Adrenal gland (tissue), 5 donors: ENCODE data around the gene GPI.

Source experiments
- CTCF ChIP-seq, 6 experiments: fragments of 450-650 bp in 4 of 6; fragments of 200-600 bp in 2 of 6; sonication (generic) in 1 of 6; IDR thresholded peaks; 1 replicate in 5 of 6; 2 replicates in 1 of 6; pipeline versions ENCODE4 v1.5.1 to v1.8.0; 2016 to 2021; ENCODE audit warnings: antibody characterized with exemption in 6 of 6, mild to moderate bottlenecking in 2 of 6, moderate library complexity in 1 of 6
- POLR2A ChIP-seq, 2 donors: fragments of 450-650 bp; IDR thresholded peaks; one replicate each; pipeline ENCODE4 v1.6.1; 2017; ENCODE audit warnings: antibody characterized with exemption in 2 of 2, mild to moderate bottlenecking in 2 of 2, moderate library complexity in 1 of 2
- donor health status: DM: no; HTN: no; CAD: no.

GRCh38 chr19:34391813-34392212 lies 26.8 kb downstream of the GPI start:
- TF ChIP-seq POLR2A (IDR thresholded peaks at IDR 0.05): no peak
- no peak for TF ChIP-seq CTCF (IDR thresholded peaks at IDR 0.05)
